Cardiac fibroblast (primary cell): ENCODE results near the gene PLCL2.

Source experiments
- DNase-seq, 2 donors: peaks; one replicate each; pipeline versions ENCODE4 v3.0.0 to v3.0.0-alpha.2; 2010; ENCODE audit warnings: low read depth in 2 of 2
- H3K4me3 ChIP-seq, 2 donors: replicated peaks in 1 of 2; 1 replicate in 1 of 2; 2 replicates in 1 of 2; pipeline ENCODE4 v1.5.1; 2011; ENCODE audit warnings: low read depth in 2 of 2, low read length in 2 of 2, mild to moderate bottlenecking in 2 of 2, moderate library complexity in 1 of 2
- CTCF ChIP-seq: IDR thresholded peaks from one replicate; pipeline ENCODE4 v1.5.1; 2011; ENCODE audit warnings: low read depth, mild to moderate bottlenecking, low read length, inconsistent platforms

Gene PLCL2

GRCh38 chr3:17061005-17061404, 176.2 kb downstream of the PLCL2 start:
- H3K4me3 ChIP-seq, result no peak overlapping the region
- no peak for TF ChIP-seq CTCF
- no peak for DNase-seq

GRCh38 chr3:17062736-17063135, 178.0 kb downstream of the PLCL2 start:
- no peak overlapping the region for H3K4me3 ChIP-seq
- no peak for DNase-seq
- no peak for TF ChIP-seq CTCF

- no peak overlapping the region for H3K4me3 ChIP-seq
- DNase-seq, result no peak
- no peak for TF ChIP-seq CTCF
Measured at GRCh38 chr3:17063596-17063995, 178.8 kb downstream of the PLCL2 start.

GRCh38 chr3:17065315-17065714, 180.6 kb downstream of the PLCL2 start:
- TF ChIP-seq CTCF, result no peak
- H3K4me3 ChIP-seq, result no peak overlapping the region
- no peak for DNase-seq

- no peak overlapping the region for H3K4me3 ChIP-seq
- TF ChIP-seq CTCF, result no peak
- no peak for DNase-seq
Measured at GRCh38 chr3:17065881-17066280, 181.1 kb downstream of the PLCL2 start.

GRCh38 chr3:17069754-17070153, 185.0 kb downstream of the PLCL2 start:
- no peak overlapping the region for H3K4me3 ChIP-seq
- TF ChIP-seq CTCF, result no peak
- no peak for DNase-seq

GRCh38 chr3:17070161-17070959, 185.6 kb downstream of the PLCL2 start:
- DNase-seq, result peak; percentile 27 to 55
- TF ChIP-seq CTCF, result no peak
- no peak overlapping the region for H3K4me3 ChIP-seq
